D721Med (cell line): ENCODE results near the gene GNAO1.

Experiments used
- DNase-seq: peaks from one replicate; pipeline ENCODE4 v3.0.0; 2011; ENCODE audit warnings: low spot score; ENCODE audit not compliant: insufficient read length
- FAIRE-seq: peaks from 2 replicates; lab custom pipeline; 2011; peaks lifted over from hg19 to GRCh38; lab: Jason Lieb, UNC
- TF ChIP-seq, protein P1 (sequence below): IDR thresholded peaks from 2 replicates; pipeline ENCODE4 v1.5.1; 2012; ENCODE audit warnings: mild to moderate bottlenecking, control low read depth; ENCODE audit not compliant: insufficient read depth; ENCODE audit errors: missing control alignments

The GNAO1 gene

DNA sequence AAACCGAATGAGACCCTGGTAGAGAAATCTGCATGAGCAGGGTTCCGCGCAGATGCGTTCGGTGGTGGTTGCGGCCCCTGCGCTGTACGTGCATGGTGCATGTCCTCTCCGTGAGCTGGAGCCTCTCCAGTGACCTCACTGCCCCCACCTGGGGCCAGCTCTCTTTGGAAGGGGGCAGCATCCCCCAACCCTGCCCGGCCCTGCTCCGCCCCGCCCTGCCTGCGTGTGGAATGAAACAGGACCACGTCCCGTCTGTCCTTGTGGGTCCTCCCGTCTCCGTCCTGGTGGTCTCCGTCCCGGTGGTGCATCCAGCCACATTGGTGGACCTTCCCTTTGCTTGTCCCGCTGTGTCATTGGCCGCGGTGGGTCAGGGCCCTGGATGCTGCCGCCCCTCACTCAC lies 149.1 kb downstream of the GNAO1 start:
- FAIRE-seq (no peak), DNase-seq (no peak)
- TF ChIP-seq, protein P1, sequence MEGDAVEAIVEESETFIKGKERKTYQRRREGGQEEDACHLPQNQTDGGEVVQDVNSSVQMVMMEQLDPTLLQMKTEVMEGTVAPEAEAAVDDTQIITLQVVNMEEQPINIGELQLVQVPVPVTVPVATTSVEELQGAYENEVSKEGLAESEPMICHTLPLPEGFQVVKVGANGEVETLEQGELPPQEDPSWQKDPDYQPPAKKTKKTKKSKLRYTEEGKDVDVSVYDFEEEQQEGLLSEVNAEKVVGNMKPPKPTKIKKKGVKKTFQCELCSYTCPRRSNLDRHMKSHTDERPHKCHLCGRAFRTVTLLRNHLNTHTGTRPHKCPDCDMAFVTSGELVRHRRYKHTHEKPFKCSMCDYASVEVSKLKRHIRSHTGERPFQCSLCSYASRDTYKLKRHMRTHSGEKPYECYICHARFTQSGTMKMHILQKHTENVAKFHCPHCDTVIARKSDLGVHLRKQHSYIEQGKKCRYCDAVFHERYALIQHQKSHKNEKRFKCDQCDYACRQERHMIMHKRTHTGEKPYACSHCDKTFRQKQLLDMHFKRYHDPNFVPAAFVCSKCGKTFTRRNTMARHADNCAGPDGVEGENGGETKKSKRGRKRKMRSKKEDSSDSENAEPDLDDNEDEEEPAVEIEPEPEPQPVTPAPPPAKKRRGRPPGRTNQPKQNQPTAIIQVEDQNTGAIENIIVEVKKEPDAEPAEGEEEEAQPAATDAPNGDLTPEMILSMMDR, result no peak

DNA sequence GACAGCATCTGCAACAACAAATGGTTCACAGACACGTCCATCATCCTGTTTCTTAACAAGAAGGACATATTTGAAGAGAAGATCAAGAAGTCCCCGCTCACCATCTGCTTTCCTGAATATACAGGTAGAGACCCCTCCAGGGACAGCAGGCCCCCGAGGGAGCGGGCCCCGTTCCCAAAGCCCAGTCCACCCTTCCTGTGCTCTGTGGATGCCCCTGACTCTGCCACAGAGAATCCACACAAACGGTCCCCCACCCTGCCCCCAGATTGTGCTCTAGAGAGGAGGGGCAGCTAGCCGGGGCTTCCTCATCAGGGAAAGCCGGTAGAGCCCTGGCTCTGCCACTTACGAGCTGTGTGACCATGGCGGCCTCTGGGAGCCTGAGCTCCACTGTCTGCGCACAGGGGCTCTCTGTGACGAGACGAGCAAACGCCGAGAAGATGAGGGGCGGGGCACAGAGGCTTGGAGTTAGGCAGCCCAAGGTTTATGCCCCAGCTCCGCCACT lies 149.6 kb downstream of the GNAO1 start:
- no peak for FAIRE-seq
- no peak for DNase-seq
- TF ChIP-seq, protein P1, result no peak

DNA sequence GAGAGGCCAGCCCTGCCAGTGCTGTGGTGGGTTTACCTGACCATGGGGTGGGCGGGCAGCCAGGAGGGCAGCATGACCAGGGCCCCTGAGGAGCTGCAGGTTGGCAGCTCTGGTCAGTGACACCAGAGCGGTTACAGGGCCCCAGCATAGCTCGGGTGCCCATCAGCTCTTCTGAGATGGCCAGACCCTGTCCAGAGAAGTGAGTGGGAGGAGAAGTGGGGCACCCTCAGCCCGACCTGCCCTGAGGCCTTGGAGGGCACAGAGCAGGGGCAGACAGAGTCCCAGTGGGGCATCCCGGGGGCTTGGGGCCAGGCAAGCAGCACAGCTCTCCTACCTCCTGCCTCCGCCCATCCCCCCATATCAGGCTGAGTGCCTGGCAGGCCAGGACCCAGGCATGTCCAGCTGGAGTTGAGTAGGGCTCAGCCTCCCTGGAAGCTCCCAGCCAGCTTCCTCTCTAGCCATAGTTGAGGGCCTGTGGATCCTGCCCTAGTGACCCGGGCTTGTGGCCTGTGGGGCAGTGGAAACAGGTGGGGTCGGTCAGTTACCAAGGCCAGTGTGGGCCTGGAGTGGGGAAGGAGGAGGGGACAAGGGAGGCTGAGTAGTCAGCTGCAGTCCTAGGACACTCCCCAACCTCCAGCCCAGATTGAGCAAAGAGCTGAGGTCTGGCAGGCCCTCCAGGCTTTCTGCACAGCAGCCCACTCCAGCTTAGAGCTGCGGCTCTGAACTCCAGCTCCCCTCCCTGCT lies 150.5 kb downstream of the GNAO1 start:
- no peak for FAIRE-seq
- DNase-seq, result no peak
- TF ChIP-seq, protein P1, result no peak

DNA sequence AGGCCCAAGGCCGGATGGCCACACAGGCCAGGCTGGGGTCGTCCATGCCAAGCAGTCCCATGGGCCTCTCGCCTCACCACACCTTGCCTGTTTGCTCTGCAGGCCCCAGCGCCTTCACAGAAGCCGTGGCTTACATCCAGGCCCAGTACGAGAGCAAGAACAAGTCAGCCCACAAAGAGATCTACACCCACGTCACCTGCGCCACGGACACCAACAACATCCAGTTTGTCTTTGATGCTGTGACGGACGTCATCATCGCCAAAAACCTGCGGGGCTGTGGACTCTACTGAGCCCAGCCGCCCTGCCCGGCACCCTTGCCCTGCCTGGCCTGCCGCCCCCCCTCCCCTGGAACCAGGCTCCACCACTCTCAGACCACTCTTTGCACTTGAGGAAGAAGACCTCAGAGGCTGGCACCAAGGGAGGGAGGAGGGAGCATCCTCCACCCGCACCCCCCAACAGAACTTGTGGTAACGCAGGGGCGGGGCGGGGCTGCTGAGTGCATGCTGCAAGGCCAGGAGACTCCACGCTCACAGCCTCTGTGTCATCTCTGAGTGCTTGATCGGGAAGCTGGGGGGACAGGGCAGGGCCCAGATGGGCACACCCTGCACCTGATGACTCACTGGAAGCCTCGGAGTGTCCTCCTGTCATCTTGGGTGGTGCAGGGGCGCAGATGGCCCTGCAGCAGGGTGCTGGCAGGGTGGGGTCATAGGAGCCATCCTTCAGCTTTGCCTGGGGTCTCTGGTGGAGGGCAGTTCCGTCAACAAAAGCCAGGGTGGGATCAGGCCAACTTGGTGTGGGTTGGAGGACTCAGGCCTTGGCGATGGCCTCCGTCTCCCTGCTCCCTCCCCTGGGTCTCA lies 152.6 kb downstream of the GNAO1 start:
- DNase-seq, result no peak
- TF ChIP-seq, protein P1, result no peak
- no peak for FAIRE-seq

DNA sequence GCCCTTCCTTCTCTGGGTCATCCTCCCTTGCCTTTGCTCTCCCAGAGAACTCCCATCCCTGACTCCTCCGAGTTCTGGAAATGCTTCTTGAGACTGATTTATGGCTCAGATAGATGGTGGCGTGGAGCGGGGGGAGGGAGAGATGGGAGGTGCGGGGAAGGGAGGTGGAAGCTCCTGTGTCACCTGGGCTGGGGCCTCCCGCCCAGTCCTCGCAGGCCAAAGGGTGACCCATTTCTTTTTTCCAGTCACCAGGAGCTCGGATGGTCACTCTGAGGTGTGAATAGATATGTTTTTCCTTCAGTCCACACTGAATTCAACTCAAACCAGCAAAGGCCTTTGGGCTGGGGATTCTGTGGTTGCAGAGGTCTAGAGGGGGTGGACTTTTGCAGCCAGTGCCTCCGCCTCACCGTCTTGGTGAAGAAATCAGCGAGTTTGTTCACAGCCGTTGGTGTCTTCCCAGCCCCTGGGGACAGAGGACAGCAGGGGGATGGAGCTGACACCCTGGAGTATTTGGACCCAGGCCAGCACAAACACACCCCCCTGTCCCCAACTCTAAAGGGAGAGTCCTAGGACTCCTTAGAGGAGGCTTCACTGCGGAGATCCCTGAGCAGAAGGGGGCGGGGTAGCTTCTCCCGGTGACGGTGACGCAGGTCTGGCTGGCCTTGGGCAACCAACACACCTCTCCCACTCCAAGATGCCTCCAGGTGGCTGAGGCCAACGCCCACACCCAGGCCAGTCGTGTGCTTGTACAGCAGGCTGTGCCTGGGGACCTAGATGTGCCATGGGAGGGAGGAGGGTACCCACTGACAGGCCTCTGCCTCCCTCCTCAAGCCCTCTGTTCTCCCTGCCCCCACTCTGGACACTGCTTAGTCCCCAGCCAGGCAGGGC lies 153.5 kb downstream of the GNAO1 start:
- FAIRE-seq, result no peak
- DNase-seq, result no peak
- TF ChIP-seq, protein P1, result no peak

DNA sequence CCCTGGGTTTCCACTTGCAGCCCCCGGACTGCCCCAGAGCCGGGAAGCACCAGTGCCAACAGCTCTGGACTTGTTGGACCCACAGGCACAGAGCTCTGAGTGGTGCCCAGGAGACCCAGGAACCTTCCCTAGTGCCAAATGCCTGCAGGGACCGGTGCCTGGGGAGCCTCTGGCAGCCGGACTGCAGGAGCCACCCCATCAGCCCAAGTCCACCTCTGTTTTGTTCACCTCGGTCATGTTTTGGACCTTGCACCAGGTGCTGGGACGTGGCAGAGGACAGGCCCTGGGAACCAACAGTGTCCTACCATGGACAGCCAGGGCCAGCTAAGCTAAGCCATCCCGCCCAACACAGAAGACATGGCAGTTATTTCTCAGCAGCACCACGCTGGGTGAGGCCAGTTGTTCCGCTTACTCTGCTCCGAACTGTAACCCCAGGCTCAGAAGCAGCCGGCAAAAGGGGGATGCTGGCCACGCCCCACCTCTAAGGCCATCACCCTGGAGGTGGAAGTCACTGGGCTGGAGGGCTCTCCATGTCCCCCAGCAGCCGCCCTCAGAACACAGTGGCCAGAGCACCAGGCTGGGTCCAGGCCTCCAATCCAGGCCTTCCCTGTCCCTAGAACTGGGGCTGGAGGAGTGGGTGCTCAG lies 154.2 kb downstream of the GNAO1 start:
- DNase-seq (no peak), FAIRE-seq (no peak)
- TF ChIP-seq, protein P1, result no peak
